ENCODE measurements around the gene KIF15. TPM values are rescaled to one million over a fixed set of nuclear protein-coding genes. Genes with fewer than 3 reads are reported as not detected.
"Not testable (repeated sequence)": the region's sequence is repeated elsewhere in the genome, so short reads cannot be mapped to it uniquely, and the experiment has no call there.

KIF15 gene
- total and polyA plus RNA-seq, 7 donors: 0.07 to 1.2 (median 0.25) TPM

DNA sequence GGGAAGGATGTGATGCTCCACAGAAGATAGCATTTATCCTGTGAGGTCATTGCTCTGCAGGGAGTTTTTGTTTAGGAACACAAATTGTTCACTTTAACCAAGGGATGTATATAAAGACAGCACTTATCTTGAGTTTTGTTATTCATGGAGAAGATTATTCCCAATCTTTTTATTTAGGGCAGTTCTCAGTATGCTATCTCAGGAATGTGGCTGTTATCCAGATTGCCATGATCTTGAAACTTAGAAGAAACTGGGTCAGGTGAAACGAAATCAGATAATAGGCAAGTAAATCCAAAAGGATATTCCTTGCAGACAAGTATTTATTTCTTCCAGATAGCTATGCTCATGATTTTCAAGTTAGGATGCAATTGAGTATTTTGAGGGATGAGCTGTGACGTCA, 80.8 kb downstream of the KIF15 start:
- no peaks in the 10 kb centered on the region for H3K27me3 ChIP-seq (ENCODE audit: insufficient read depth in 3 of 3, low read length in 2 of 3)
- TF ChIP-seq, protein P1, sequence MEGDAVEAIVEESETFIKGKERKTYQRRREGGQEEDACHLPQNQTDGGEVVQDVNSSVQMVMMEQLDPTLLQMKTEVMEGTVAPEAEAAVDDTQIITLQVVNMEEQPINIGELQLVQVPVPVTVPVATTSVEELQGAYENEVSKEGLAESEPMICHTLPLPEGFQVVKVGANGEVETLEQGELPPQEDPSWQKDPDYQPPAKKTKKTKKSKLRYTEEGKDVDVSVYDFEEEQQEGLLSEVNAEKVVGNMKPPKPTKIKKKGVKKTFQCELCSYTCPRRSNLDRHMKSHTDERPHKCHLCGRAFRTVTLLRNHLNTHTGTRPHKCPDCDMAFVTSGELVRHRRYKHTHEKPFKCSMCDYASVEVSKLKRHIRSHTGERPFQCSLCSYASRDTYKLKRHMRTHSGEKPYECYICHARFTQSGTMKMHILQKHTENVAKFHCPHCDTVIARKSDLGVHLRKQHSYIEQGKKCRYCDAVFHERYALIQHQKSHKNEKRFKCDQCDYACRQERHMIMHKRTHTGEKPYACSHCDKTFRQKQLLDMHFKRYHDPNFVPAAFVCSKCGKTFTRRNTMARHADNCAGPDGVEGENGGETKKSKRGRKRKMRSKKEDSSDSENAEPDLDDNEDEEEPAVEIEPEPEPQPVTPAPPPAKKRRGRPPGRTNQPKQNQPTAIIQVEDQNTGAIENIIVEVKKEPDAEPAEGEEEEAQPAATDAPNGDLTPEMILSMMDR (IDR thresholded peaks at IDR 0.05): no peak
- no peak for DNase-seq
- WGBS, 3 donors: 75 to 88% (median 79%) methylated on average over 2 of the region's 2 CpGs
- no peaks in the 10 kb centered on the region for H3K9me3 ChIP-seq
- H3K36me3 ChIP-seq (ENCODE audit: insufficient read depth in 1 of 2, low read depth in 1 of 2): no peaks in the 10 kb centered on the region
- H3K4me1 ChIP-seq: no peaks in the 10 kb centered on the region
- no peak overlapping the region for H3K4me3 ChIP-seq
- H3K27ac ChIP-seq: no peak overlapping the region
- intact Hi-C loops (cut with DNase I): no loop called here
- ATAC-seq: no peak

GRCh38 chr3:44845528-44846520, 84.2 kb downstream of the KIF15 start:
- 84 to 89% (median 87%) methylated on average over 7 of the region's 7 CpGs for WGBS, 3 donors
- intact Hi-C loops (cut with DNase I): no loop called here

DNA sequence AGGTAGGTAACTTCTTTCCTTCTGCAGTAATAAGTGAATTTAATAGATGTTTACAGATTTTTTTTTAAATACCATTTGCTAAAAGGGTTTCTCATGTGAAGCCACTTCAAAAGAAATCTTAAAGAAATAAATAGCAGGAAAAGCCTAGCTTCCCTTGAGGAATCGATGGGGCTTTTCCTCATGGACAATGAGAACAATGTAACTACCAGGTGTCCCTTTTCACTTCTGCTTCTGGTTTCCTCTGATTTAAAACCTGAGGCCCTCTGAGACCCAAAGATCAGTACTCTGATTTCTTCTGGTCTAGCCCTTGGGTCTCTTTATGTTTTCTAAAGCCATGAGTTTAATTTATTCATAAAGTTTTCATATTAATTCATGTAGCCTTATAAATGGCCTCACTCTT, 87.0 kb downstream of the KIF15 start:
- WGBS, 3 donors: 41 to 88% (median 88%) methylated on average over 1 of the region's 1 CpG
- intact Hi-C loops (cut with DNase I): no loop called here
- ATAC-seq: no peak
- TF ChIP-seq, protein P1 (IDR thresholded peaks at IDR 0.05): no peak
- DNase-seq: no peak
- no peak overlapping the region for H3K27ac ChIP-seq
- H3K36me3 ChIP-seq (ENCODE audit: insufficient read depth in 1 of 2, low read depth in 1 of 2): no peaks in the 10 kb centered on the region
- no peak overlapping the region for H3K4me3 ChIP-seq
- no peaks in the 10 kb centered on the region for H3K9me3 ChIP-seq
- no peaks in the 10 kb centered on the region for H3K27me3 ChIP-seq (ENCODE audit: insufficient read depth in 3 of 3, low read length in 2 of 3)
- H3K4me1 ChIP-seq: no peaks in the 10 kb centered on the region

More at GRCh38 chr3:44845528-44846520, 84.2 kb downstream of the KIF15 start:
- H3K9me3 ChIP-seq: no peaks in the 10 kb centered on the region
- no peak overlapping the region for H3K27ac ChIP-seq
- no peak overlapping the region for H3K4me3 ChIP-seq
- no peaks in the 10 kb centered on the region for H3K27me3 ChIP-seq (ENCODE audit: insufficient read depth in 3 of 3, low read length in 2 of 3)
- TF ChIP-seq, protein P1 (IDR thresholded peaks at IDR 0.05): no peak
- DNase-seq (no peak), ATAC-seq (no peak)
- no peaks in the 10 kb centered on the region for H3K36me3 ChIP-seq (ENCODE audit: insufficient read depth in 1 of 2, low read depth in 1 of 2)
- no peaks in the 10 kb centered on the region for H3K4me1 ChIP-seq

DNA sequence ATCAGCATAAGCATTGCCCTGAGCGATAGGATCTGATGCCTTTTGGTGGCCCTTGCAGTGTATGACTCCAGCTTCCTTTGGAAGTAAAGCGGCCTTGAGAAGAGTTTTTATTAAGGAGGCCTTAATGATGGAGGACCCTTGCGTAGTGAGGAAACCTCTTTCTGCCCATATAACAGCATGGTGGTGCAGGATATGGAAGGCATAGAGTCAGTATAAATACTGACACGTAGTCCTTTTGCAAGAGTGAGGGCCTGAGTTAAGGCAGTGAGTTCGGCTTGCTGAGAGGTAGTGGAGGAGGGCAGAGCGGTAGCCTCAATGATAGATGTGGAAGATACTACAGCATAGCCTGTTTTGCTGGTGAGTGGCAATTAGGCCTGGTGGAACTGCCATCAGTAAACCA, 95.1 kb downstream of the KIF15 start:
- intact Hi-C loops (cut with DNase I); H3K27me3 ChIP-seq (ENCODE audit: insufficient read depth in 3 of 3, low read length in 2 of 3); ATAC-seq; H3K27ac ChIP-seq; H3K4me3 ChIP-seq; H3K9me3 ChIP-seq; H3K36me3 ChIP-seq (ENCODE audit: insufficient read depth in 1 of 2, low read depth in 1 of 2); H3K4me1 ChIP-seq; DNase-seq: not testable (repeated sequence)
- WGBS, 3 donors: 96 to 98% (median 97%) methylated on average over 6 of the region's 6 CpGs

GRCh38 chr3:44860117-44860516, 98.5 kb downstream of the KIF15 start:
- Histone ChIP-seq H3K4me1 (peaks cover 12% of the 10 kb centered on the region), H3K27me3 (ENCODE audit: insufficient read depth in 3 of 3, low read length in 2 of 3) (no peaks in the 10 kb centered on the region), H3K4me3 (no peak overlapping the region), H3K9me3 (no peaks in the 10 kb centered on the region), H3K27ac (no peak overlapping the region), H3K36me3 (ENCODE audit: insufficient read depth in 1 of 2, low read depth in 1 of 2) (no peaks in the 10 kb centered on the region)
- intact Hi-C loops (cut with DNase I): loop anchor here in 1 of 2 donors (5.0 kb wide), 1 partner anchor 98 kb away; the partner anchor contains the start of genes KIAA1143 and KIF15
- TF ChIP-seq, protein P1 (IDR thresholded peaks at IDR 0.05): no peak
- ATAC-seq (no peak), DNase-seq (no peak)
- WGBS, 3 donors: 91 to 97% (median 94%) methylated on average over 4 of the region's 4 CpGs

Data from psoas muscle (tissue), 8 donors.